Measurements from ENCODE around the gene ASS1.

DNA sequence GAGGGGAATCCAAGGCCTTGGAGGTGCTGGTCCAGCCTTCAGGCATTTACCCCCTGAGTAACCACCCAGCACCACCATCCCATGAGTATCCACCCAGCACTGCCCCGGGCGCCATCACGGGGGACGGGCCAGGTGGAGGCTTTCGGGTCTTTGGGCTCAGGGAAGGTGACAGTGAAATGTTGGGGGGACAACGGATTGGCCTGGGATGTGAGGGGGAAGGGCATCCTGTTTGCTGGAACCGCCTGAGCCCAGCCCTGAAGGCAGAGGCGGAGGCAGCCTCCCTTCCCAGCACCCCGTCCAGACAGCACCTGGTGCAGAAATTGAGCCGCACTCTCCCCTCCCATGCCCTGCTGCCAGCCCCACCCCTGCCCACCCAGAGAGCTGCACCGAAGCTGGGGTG, 17.0 kb downstream of the ASS1 start:
- TF ChIP-seq, protein P1, sequence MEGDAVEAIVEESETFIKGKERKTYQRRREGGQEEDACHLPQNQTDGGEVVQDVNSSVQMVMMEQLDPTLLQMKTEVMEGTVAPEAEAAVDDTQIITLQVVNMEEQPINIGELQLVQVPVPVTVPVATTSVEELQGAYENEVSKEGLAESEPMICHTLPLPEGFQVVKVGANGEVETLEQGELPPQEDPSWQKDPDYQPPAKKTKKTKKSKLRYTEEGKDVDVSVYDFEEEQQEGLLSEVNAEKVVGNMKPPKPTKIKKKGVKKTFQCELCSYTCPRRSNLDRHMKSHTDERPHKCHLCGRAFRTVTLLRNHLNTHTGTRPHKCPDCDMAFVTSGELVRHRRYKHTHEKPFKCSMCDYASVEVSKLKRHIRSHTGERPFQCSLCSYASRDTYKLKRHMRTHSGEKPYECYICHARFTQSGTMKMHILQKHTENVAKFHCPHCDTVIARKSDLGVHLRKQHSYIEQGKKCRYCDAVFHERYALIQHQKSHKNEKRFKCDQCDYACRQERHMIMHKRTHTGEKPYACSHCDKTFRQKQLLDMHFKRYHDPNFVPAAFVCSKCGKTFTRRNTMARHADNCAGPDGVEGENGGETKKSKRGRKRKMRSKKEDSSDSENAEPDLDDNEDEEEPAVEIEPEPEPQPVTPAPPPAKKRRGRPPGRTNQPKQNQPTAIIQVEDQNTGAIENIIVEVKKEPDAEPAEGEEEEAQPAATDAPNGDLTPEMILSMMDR (IDR thresholded peaks at IDR 0.05; ENCODE audit: low read length) = no peak
- TF ChIP-seq EZH2phosphoT487 (IDR thresholded peaks at IDR 0.05; ENCODE audit: low read length) = no peak

Data from MM.1S (cell line).